Measurements from ENCODE around the gene PTPRT.

Gene PTPRT

GRCh38 chr20:43189554-43190331 lies at the start of gene PTPRT:
PTPRT (minus strand) TSS chr20:43189906; CDS start chr20:43189733, 173 bp downstream.
- no peak for DNase-seq

GRCh38 chr20:43238833-43239232 lies 49.1 kb upstream of the PTPRT start:
- DNase-seq: no peak

- no peak for DNase-seq
Observed at GRCh38 chr20:43238266-43238665, 48.6 kb upstream of the PTPRT start.

GRCh38 chr20:43237651-43238168 lies 48.0 kb upstream of the PTPRT start:
- no peak for DNase-seq

- DNase-seq: no peak
Observed at GRCh38 chr20:43235998-43236397, 46.3 kb upstream of the PTPRT start.

GRCh38 chr20:43231829-43232228 lies 42.1 kb upstream of the PTPRT start:
- no peak for DNase-seq

GRCh38 chr20:43229696-43230095 lies 40.0 kb upstream of the PTPRT start:
- no peak for DNase-seq

GRCh38 chr20:43220612-43221011 lies 30.9 kb upstream of the PTPRT start:
- DNase-seq: no peak

- DNase-seq: no peak
Observed at GRCh38 chr20:43210901-43211300, 21.2 kb upstream of the PTPRT start.

GRCh38 chr20:43209831-43210230 lies 20.1 kb upstream of the PTPRT start:
- DNase-seq: no peak

- DNase-seq: no peak
Observed at GRCh38 chr20:43205699-43206098, 16.0 kb upstream of the PTPRT start.

- DNase-seq: no peak
Observed at GRCh38 chr20:43202100-43202499, 12.4 kb upstream of the PTPRT start.

- DNase-seq: no peak
Observed at GRCh38 chr20:43198607-43199006, 8.9 kb upstream of the PTPRT start.

GRCh38 chr20:43196243-43196642 lies 6.5 kb upstream of the PTPRT start:
- DNase-seq: no peak

- DNase-seq: no peak
Observed at GRCh38 chr20:43194137-43194536, 4.4 kb upstream of the PTPRT start.

- DNase-seq: no peak
Observed at GRCh38 chr20:43193443-43193842, 3.7 kb upstream of the PTPRT start.

- DNase-seq: no peak
Observed at GRCh38 chr20:43191946-43192863, 2.5 kb upstream of the PTPRT start.

GRCh38 chr20:43191143-43191542 lies 1.4 kb upstream of the PTPRT start:
- no peak for DNase-seq

- DNase-seq: no peak
Observed at GRCh38 chr20:43190332-43190953, 737 bp upstream of the PTPRT start.

- no peak for DNase-seq
Observed at GRCh38 chr20:43188861-43189553, 699 bp downstream of the PTPRT start.

GRCh38 chr20:43188234-43188653 lies 1.5 kb downstream of the PTPRT start:
- no peak for DNase-seq

GRCh38 chr20:43187476-43188233 lies 2.1 kb downstream of the PTPRT start:
- no peak for DNase-seq

Measured in SIG-M5 (cell line).